MM.1S (cell line): ENCODE data around the gene GEMIN8.

ENCODE experiments used
- CTCF ChIP-seq: fragments of 300-600 bp; sonication (generic); IDR thresholded peaks from 2 replicates; pipeline ENCODE4 v1.5.1; 2016; ENCODE audit warnings: antibody characterized with exemption, low read length, mixed read lengths
- EZH2 ChIP-seq: fragments of 300-600 bp; sonication (generic); optimal IDR thresholded peaks from 2 replicates; pipeline ENCODE3; 2017; ENCODE audit warnings: low read depth, mild to moderate bottlenecking, antibody characterized with exemption, low read length, mixed read lengths

GRCh38 chrX:14029039-14029424 lies 660 bp downstream of the GEMIN8 start:
- TF ChIP-seq CTCF (no peak), EZH2 (no peak)
